Measurements from ENCODE around the gene MYOG.

- TF ChIP-seq POLR2A (IDR thresholded peaks at IDR 0.05; ENCODE audit: low read length) (no peak), GATA1 (IDR thresholded peaks at IDR 0.05; ENCODE audit: low read depth, low read length) (no peak)
Measured at GRCh38 chr1:203128431-203128715, 42.6 kb upstream of the MYOG start.
